ENCODE results near the gene GIGYF2. TPM values are rescaled to one million over a fixed set of nuclear protein-coding genes. Genes with fewer than 3 reads are reported as not detected.

GIGYF2 gene
- total RNA-seq, 2 donors from 2014 or later: 61.3 to 106 TPM

DNA sequence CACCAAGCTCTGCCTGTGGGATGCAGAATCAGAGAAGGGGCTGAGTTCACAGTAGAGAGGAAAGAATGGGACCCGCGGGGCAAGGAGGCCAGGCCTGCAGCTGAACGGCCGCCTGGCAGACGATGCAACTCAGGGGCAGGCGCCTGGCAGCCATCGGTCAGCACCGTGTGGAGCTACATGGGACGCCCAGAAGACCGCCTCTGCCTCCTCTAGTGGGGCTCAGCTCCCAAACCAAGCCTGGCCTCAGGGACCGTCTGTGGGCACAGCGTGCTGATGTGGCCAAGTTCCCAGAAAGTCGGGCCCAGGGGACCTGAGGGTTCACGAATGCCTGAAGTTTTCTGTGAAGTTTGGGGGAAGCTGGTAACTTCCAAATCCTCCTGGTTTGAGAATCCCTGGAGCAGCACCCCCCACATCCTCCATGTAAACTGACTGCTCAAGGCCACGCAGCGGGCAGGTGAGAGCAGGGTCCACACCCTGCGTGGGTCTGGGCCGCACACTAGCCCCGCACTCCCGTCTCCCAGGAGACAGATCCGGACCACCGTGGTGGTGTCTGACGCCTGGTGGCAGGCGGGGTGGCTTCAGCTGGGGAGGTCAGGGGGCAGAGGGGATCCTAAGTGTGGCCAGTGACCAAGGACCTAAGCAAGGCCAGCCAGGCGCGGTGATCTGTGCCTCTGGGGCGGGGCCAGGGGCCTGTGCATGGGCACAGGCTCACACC is 187.6 kb downstream of the GIGYF2 start:
- WGBS: 90% methylated on average over 27 of the region's 27 CpGs
- no peaks in the 10 kb centered on the region for H3K27me3 ChIP-seq (replicated peaks; ENCODE audit: insufficient read depth)
- intact Hi-C loops (cut with DNase I): no loop called here
- no peak overlapping the region for H3K4me3 ChIP-seq
- H3K27ac ChIP-seq: no peak overlapping the region
- no peak for DNase-seq (ENCODE audit: low spot score)
- H3K36me3 ChIP-seq: no peaks in the 10 kb centered on the region
- H3K9me3 ChIP-seq: no peaks in the 10 kb centered on the region
- TF ChIP-seq POLR2A (IDR thresholded peaks at IDR 0.05) (no peak), POLR2AphosphoS5 (IDR thresholded peaks at IDR 0.05) (no peak)
- TF ChIP-seq, protein P1, sequence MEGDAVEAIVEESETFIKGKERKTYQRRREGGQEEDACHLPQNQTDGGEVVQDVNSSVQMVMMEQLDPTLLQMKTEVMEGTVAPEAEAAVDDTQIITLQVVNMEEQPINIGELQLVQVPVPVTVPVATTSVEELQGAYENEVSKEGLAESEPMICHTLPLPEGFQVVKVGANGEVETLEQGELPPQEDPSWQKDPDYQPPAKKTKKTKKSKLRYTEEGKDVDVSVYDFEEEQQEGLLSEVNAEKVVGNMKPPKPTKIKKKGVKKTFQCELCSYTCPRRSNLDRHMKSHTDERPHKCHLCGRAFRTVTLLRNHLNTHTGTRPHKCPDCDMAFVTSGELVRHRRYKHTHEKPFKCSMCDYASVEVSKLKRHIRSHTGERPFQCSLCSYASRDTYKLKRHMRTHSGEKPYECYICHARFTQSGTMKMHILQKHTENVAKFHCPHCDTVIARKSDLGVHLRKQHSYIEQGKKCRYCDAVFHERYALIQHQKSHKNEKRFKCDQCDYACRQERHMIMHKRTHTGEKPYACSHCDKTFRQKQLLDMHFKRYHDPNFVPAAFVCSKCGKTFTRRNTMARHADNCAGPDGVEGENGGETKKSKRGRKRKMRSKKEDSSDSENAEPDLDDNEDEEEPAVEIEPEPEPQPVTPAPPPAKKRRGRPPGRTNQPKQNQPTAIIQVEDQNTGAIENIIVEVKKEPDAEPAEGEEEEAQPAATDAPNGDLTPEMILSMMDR (IDR thresholded peaks at IDR 0.05): no peak
- no peaks in the 10 kb centered on the region for H3K4me1 ChIP-seq (replicated peaks)

DNA sequence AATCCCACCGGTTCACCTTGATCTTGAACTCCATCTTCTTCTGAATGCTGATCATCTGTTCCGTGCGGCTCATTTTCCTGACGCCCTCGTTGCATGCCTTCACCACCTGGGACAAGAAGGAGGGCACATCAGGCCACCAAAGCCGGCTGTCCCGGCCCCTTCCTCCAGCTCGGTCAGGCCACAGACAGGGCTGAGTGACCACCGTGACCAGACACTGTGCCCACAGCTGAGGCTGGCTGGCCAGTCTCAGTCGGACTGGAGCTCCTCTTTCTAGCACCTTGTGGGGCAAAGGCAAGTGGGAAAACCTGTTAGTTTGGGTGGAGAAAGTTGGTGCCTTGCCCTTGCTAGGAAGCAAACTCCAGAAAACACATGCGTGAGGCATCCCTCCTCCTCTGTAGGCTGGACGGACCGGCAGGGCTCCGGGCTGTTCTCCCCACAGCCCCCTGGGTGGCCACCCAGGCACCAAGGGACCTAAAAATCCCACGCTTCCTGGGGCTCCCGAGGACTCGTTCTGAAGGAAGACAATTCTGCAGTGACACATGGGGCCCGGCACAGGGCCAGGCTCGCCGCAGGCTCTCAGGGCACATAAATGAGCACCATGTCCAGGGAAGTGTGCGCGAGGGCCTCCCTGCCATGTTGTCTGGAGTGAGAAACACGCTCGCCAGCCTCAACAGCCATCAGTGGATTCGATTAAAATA is 188.3 kb downstream of the GIGYF2 start:
- Histone ChIP-seq H3K9me3 (no peaks in the 10 kb centered on the region), H3K27ac (no peak overlapping the region), H3K36me3 (no peaks in the 10 kb centered on the region), H3K4me1 (replicated peaks) (no peaks in the 10 kb centered on the region), H3K4me3 (no peak overlapping the region), H3K27me3 (replicated peaks; ENCODE audit: insufficient read depth) (no peaks in the 10 kb centered on the region)
- intact Hi-C loops (cut with DNase I): no loop called here
- WGBS: 59% methylated on average over 25 of the region's 25 CpGs
- peak; percentile 62 for DNase-seq (ENCODE audit: low spot score)
- TF ChIP-seq POLR2AphosphoS5 (IDR thresholded peaks at IDR 0.05) (peak; percentile 59), POLR2A (IDR thresholded peaks at IDR 0.05) (no peak)
- TF ChIP-seq, protein P1 (IDR thresholded peaks at IDR 0.05): no peak

DNA sequence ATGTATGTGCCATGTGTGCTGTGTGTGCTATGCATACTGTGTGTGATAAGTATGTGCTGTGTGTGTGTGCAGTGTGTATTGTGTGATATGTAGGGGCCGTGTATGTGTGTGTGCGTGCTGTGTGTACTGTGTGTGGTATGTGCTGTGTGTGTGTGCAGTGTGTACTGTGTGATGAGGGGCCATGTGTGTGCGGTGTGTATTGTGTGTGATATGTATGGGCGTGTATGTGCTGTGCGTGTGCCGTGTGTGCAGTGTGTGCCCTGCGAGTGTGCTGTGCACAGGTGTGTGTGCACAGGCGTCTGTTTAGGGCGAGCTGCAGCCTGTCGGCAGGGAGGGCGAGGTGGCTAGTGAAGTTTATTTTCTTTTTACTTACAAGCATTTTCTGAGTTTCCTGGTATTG is 189.0 kb downstream of the GIGYF2 start:
- Histone ChIP-seq H3K27ac (no peak overlapping the region), H3K27me3 (replicated peaks; ENCODE audit: insufficient read depth) (no peaks in the 10 kb centered on the region), H3K4me3 (no peak overlapping the region), H3K4me1 (replicated peaks) (no peaks in the 10 kb centered on the region), H3K36me3 (no peaks in the 10 kb centered on the region), H3K9me3 (no peaks in the 10 kb centered on the region)
- intact Hi-C loops (cut with DNase I): no loop called here
- TF ChIP-seq, protein P1 (IDR thresholded peaks at IDR 0.05): no peak
- 56% methylated on average over 11 of the region's 11 CpGs for WGBS
- DNase-seq (ENCODE audit: low spot score): no peak

DNA sequence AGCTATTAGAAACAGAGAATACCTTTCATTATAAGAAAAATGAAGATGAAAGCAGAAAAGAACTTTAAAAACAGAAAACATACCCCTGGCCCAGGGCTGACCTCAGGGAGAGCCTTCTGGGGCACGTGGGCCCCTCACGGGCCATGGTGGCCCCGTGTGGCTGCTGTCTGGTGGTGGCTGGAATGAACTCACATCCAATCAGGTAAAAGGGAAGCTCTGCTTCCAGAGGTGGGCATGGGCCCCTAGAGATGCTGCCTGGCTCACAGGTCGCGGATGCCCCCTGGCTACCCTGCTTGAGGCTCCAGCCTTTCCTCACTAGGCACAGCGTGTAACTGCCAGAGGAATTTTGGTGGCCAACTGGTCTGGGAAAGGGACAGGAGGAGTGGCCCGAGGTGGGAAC is 189.5 kb downstream of the GIGYF2 start:
- H3K27ac ChIP-seq: no peak overlapping the region
- WGBS: 78% methylated on average over 7 of the region's 7 CpGs
- H3K9me3 ChIP-seq: no peaks in the 10 kb centered on the region
- no peak for DNase-seq (ENCODE audit: low spot score)
- no peaks in the 10 kb centered on the region for H3K36me3 ChIP-seq
- TF ChIP-seq, protein P1 (IDR thresholded peaks at IDR 0.05): no peak
- TF ChIP-seq POLR2A (IDR thresholded peaks at IDR 0.05) (no peak), POLR2AphosphoS5 (IDR thresholded peaks at IDR 0.05) (no peak)
- H3K4me3 ChIP-seq: no peak overlapping the region
- intact Hi-C loops (cut with DNase I): no loop called here
- H3K4me1 ChIP-seq (replicated peaks): no peaks in the 10 kb centered on the region
- H3K27me3 ChIP-seq (replicated peaks; ENCODE audit: insufficient read depth): no peaks in the 10 kb centered on the region

All from prostate gland (tissue), 2 donors.